BJ (cell line): Measurements from ENCODE around the gene DEGS1. TPM values are rescaled to one million over a fixed set of nuclear protein-coding genes. Genes with fewer than 3 reads are reported as not detected.
A peak's percentile ranks its signal among the peaks of the same experiment; 100 is the strongest.
"Not testable (repeated sequence)": the region's sequence is repeated elsewhere in the genome, so short reads cannot be mapped to it uniquely, and the experiment has no call there.

Experiments
- CTCF ChIA-PET: fragments of 350-600 bp; formaldehyde crosslinking; extraction: SDS; loops from one replicate; lab custom pipeline; 2021; ENCODE audit warnings: antibody characterized with exemption, inconsistent platforms; lab: Yijun Ruan, JAX
- POLR2A ChIA-PET: fragments of 300-600 bp; sonication (Branson Sonifier 250); formaldehyde crosslinking; extraction: SDS; loops from one replicate; lab custom pipeline; 2021; ENCODE audit warnings: antibody characterized with exemption; lab: Charles Lee
- DNase-seq: peaks from one replicate; pipeline ENCODE4 v3.0.0-alpha.2; 2011; ENCODE audit warnings: low read depth
- H3K27me3 ChIP-seq: 2 replicates; pipeline ENCODE4 v1.6.0; 2011; ENCODE audit warnings: low read length; ENCODE audit not compliant: control insufficient read depth, insufficient read depth
- H3K36me3 ChIP-seq: 2 replicates; pipeline ENCODE4 v1.5.1; 2011; ENCODE audit warnings: low read length; ENCODE audit not compliant: control insufficient read depth, insufficient read depth
- H3K4me3 ChIP-seq: 2 replicates; pipeline ENCODE4 v1.5.1; 2011; ENCODE audit warnings: low read depth, mild to moderate bottlenecking, control low read depth, low read length
- polyA plus RNA-seq: library from polyadenylated mRNA; depleted of rRNA; stranded (reverse); fragments of >200 nt; gene quantifications from 2 replicates; pipeline ENCODE4 v1.2.3, GENCODE V29; 2011
- TF ChIP-seq, protein P1 (sequence below): IDR thresholded peaks from 2 replicates; pipeline ENCODE4 v1.5.1; 2011; ENCODE audit warnings: low read depth, mild to moderate bottlenecking, control low read depth, inconsistent platforms, low read length, moderate library complexity; ENCODE audit not compliant: insufficient read depth

DEGS1 gene
- polyA plus RNA-seq, 1 experiment, result 77.2 TPM

DNA sequence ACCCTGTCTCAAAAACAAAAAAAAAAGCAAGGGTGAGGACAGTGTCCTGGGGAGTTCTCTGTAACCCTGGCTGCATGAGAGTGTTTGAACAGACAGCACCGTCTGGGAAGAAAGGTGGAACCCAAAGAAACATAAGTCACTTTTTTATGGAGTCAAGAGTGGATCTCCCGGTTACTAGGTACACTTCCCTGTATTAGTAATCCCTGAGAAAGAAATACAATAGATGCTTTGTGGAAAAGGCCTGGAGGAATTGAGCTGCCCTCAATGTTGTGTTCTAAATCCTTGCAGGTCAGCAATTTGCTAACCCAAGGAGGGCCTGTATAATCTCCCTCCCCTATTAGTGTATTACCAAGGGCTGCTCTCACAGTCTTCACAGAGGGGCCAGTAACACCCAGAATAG lies 16.6 kb downstream of the DEGS1 start:
- CTCF ChIA-PET, result no interaction called here
- no peak for DNase-seq
- no peaks in the 10 kb centered on the region for H3K27me3 ChIP-seq
- no peaks in the 10 kb centered on the region; the same call in 1 of the 2 replicates for H3K36me3 ChIP-seq
- TF ChIP-seq, protein P1, sequence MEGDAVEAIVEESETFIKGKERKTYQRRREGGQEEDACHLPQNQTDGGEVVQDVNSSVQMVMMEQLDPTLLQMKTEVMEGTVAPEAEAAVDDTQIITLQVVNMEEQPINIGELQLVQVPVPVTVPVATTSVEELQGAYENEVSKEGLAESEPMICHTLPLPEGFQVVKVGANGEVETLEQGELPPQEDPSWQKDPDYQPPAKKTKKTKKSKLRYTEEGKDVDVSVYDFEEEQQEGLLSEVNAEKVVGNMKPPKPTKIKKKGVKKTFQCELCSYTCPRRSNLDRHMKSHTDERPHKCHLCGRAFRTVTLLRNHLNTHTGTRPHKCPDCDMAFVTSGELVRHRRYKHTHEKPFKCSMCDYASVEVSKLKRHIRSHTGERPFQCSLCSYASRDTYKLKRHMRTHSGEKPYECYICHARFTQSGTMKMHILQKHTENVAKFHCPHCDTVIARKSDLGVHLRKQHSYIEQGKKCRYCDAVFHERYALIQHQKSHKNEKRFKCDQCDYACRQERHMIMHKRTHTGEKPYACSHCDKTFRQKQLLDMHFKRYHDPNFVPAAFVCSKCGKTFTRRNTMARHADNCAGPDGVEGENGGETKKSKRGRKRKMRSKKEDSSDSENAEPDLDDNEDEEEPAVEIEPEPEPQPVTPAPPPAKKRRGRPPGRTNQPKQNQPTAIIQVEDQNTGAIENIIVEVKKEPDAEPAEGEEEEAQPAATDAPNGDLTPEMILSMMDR, result no peak
- POLR2A ChIA-PET, result no interaction called here
- no peak overlapping the region for H3K4me3 ChIP-seq

DNA sequence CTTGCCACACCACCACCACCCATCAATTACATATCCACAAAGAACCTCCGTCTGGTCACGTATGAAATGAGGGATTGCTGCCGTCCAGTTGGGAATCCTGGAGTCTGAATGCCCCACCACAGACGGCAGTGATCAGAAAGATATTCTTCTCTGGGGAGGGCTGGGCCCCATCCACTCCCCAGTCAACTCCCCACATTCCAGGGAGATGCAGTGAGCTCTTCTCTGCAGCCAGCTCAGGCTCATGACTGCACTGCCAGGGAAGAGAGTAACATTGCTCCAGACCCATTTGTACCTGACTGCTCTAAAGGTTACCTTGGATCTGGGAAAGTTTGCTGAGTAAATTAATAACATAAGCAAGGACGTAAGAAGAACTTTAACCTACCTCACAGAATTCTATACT lies 18.3 kb downstream of the DEGS1 start:
- ChIA-PET CTCF (no interaction called here), POLR2A (no interaction called here)
- TF ChIP-seq, protein P1, result no peak
- no peak for DNase-seq
- no peaks in the 10 kb centered on the region for H3K36me3 ChIP-seq
- no peak overlapping the region for H3K4me3 ChIP-seq
- H3K27me3 ChIP-seq, result no peaks in the 10 kb centered on the region

DNA sequence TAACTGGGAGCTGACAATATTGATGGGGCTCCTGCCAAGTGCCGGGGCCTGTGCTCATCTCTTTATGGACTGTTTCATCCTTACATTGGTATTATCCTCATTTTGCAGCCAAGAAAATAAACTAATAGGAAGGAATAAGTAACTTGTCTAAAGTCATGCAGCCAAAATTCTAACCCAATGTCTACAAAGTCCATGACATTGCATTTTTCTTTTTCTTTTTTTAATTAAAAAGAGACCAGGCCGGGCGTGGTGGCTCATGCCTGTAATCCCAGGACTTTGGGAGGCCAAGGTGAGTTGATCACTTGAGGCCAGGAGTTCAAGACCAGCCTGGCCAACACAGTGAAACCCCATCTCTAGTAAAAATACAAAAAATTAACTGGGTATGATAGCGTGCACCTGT lies 18.8 kb downstream of the DEGS1 start:
- no peak for DNase-seq
- ChIA-PET POLR2A (no interaction called here), CTCF (no interaction called here)
- TF ChIP-seq, protein P1, result no peak
- H3K4me3 ChIP-seq, result no peak overlapping the region
- no peaks in the 10 kb centered on the region for H3K36me3 ChIP-seq
- no peaks in the 10 kb centered on the region for H3K27me3 ChIP-seq

DNA sequence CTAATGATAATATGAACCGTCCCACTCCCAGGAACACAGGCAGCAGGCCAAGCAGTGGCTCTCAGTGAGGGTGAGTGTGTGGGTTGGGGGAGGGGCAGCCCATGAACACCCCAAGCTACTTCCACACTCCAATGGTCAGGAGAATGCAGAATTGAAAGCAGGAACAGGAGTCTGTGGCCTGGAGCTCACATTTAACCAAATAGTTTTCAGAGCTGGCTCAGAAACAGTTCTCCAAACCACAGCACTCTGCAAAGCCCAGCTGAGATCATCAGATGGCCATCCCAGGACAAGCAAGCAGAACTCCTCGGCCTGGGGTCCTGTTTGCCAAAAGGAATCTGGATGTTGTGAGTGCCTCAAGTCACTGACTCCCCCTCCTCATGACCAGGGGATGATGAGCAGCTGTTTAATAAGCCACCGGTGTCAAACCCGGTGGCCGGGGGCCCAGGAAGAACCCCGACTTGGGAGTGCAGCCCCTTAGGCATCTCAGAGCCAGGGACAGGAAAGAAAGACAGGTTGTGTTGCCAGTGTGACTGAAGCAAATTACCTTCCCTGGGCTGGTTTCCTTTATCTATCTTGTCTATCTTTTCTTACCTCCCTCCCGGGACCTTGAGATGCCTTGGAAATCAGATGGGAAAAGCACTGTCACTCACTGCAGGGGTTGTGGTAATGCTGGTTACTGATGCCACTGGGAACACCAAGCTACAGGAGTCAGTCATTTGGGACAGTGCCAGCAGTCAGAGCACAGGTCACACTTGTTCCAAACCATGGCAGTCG lies 20.4 kb downstream of the DEGS1 start:
- POLR2A ChIA-PET, result interaction anchor here (0.6 kb wide), 1 partner anchor 53 kb away, joined by 4 read pairs; no protein-coding TSS in a partner anchor

DNA sequence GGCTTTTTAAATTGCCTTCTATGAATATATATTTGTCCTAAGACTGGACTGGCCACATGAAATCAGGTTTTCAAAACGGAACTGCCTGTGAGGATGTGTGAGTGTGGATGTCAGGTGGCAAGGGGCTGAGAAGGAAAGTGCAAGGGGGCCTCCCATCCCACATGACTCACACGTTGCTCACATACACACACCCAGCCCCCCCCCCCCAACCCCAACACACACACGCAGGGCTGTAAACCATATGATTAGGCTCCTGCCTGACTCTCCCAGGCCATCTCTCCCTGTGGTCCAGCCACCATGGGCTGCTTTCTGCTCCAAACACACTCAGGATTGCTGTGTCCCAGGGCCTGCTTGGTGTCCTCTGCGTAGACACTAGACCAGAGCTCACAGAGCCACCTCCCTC lies 22.4 kb downstream of the DEGS1 start:
- TF ChIP-seq, protein P1, result no peak
- Histone ChIP-seq H3K27me3 (no peaks in the 10 kb centered on the region), H3K36me3 (no peaks in the 10 kb centered on the region), H3K4me3 (no peak overlapping the region)
- POLR2A ChIA-PET, result interaction anchor here (0.6 kb wide), 2 partner anchors 18 to 74 kb away, joined by 3 to 4 read pairs; no protein-coding TSS in a partner anchor
- no peak for DNase-seq
- CTCF ChIA-PET, result no interaction called here

More for the DNA sequence above, 20.4 kb downstream of the DEGS1 start:
- CTCF ChIA-PET, result interaction anchor here (0.6 to 1.5 kb wide), 2 partner anchors 11 to 161 kb away, joined by 3 read pairs; no protein-coding TSS in a partner anchor
- Histone ChIP-seq H3K4me3 (no peak overlapping the region), H3K36me3 (no peaks in the 10 kb centered on the region), H3K27me3 (no peaks in the 10 kb centered on the region)
- TF ChIP-seq, protein P1, result no peak
- DNase-seq, result peak; percentile 56

DNA sequence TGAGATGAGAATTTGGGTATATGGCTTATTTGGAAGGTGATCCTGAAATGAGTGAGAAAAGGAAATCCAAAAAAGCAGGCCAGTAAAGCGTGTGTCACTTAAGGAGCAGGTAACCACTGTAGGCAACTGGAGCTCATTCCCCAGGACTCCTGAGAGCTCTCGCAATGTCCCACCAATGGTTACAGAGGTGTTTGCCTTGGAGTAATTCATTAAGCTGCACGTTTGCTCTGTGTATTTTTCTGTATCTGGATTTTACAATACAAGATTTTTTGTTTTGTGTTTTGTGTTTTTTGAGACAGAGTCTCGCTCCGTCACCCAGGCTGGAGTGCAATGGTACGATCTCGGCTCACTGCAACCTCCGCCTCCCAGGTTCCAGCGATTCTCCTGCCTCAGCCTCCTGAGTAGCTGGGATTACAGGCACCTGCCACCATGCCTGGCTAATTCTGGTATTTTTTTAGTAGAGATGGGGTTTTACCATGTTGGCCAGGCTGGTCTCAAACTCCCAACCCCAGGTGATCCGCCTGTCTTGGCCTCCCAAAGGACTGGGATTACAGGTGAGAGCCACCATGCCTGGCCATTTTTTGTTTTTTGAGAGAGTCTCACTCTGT lies 23.0 kb downstream of the DEGS1 start:
- CTCF ChIA-PET, DNase-seq, H3K36me3 ChIP-seq, POLR2A ChIA-PET, H3K4me3 ChIP-seq, H3K27me3 ChIP-seq: not testable (repeated sequence)
